Muscle layer of colon (tissue), 2 donors: ENCODE results near the gene NEK3.
"Not testable (repeated sequence)": the region's sequence is repeated elsewhere in the genome, so short reads cannot be mapped to it uniquely, and the experiment has no call there.

Experiments
- H3K27ac ChIP-seq: one replicate; pipeline ENCODE4 v1.7.0; 2013; ENCODE audit warnings: low read depth, mild to moderate bottlenecking, low read length, moderate library complexity
- H3K27me3 ChIP-seq, 2 donors: one replicate each; pipeline ENCODE4 v1.7.0; 2013; ENCODE audit warnings: low read length in 2 of 2, mild to moderate bottlenecking in 2 of 2; ENCODE audit not compliant: insufficient read depth in 2 of 2, control insufficient read depth in 1 of 2
- H3K36me3 ChIP-seq: one replicate; pipeline ENCODE4 v1.7.0; 2013; ENCODE audit warnings: mild to moderate bottlenecking, low read length; ENCODE audit not compliant: insufficient read depth
- H3K4me1 ChIP-seq: one replicate; pipeline ENCODE4 v1.7.0; 2013; ENCODE audit warnings: mild to moderate bottlenecking, low read length; ENCODE audit not compliant: insufficient read depth
- H3K4me3 ChIP-seq, 2 donors: one replicate each; pipeline ENCODE4 v1.7.0; 2013; ENCODE audit warnings: low read length in 2 of 2, low read depth in 1 of 2, mild to moderate bottlenecking in 1 of 2, moderate library complexity in 1 of 2
- H3K9ac ChIP-seq: one replicate; pipeline ENCODE4 v1.7.0; 2013; ENCODE audit warnings: low read length
- H3K9me3 ChIP-seq: one replicate; pipeline ENCODE4 v1.7.0; 2013; ENCODE audit warnings: mild to moderate bottlenecking, low read length
- donor health status: abdominal sarcoma.
- donor health status: Adenocarcinoma of cecum.

NEK3 gene, protein sequence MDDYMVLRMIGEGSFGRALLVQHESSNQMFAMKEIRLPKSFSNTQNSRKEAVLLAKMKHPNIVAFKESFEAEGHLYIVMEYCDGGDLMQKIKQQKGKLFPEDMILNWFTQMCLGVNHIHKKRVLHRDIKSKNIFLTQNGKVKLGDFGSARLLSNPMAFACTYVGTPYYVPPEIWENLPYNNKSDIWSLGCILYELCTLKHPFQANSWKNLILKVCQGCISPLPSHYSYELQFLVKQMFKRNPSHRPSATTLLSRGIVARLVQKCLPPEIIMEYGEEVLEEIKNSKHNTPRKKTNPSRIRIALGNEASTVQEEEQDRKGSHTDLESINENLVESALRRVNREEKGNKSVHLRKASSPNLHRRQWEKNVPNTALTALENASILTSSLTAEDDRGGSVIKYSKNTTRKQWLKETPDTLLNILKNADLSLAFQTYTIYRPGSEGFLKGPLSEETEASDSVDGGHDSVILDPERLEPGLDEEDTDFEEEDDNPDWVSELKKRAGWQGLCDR

GRCh38 chr13:52159159-52159982 is at the start of gene NEK3:
Gene NEK3 (minus strand): TSS chr13:52159597. CDS start chr13:52156191, 3,406 bp downstream.
- H3K27ac ChIP-seq: peak within 1 kb of the TSS; percentile 79
- H3K4me3 ChIP-seq: peak within 1 kb of the TSS; percentile 67 to 80
- H3K9ac ChIP-seq: peak within 1 kb of the TSS; percentile 72
- no peaks in the 10 kb centered on the region for H3K27me3 ChIP-seq
- peaks cover 13% of the 10 kb centered on the region for H3K4me1 ChIP-seq
- H3K9me3 ChIP-seq: no peaks in the 10 kb centered on the region
- no peaks in the 10 kb centered on the region for H3K36me3 ChIP-seq

- not testable (repeated sequence) for H3K9ac ChIP-seq, H3K36me3 ChIP-seq, H3K4me3 ChIP-seq, H3K9me3 ChIP-seq, H3K4me1 ChIP-seq, H3K27ac ChIP-seq, H3K27me3 ChIP-seq
Observed at GRCh38 chr13:52208384-52208783, 49.0 kb upstream of the NEK3 start.

DNA sequence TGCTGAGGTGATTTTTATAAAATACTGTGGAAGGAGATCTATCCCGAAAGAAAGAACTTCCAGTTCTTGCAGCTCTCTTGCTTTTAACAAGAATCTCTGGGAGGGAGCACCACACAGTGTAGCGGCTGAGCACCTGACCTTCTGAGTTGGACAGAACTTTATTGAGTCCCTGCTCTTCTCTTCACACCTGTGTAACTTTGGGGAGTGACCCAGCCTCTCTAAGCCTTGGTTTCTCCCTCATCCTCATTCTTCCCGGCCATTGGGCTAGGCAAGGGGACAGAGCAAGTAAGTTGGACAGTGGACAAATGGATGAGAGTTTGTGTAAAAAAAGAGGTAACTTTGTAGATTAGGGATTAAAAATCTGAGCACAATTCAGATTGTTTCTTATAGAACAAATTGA is 48.5 kb upstream of the NEK3 start:
- H3K4me1 ChIP-seq, H3K27ac ChIP-seq, H3K36me3 ChIP-seq, H3K9ac ChIP-seq, H3K27me3 ChIP-seq, H3K4me3 ChIP-seq, H3K9me3 ChIP-seq: not testable (repeated sequence)

GRCh38 chr13:52207337-52207736 is 47.9 kb upstream of the NEK3 start:
- not testable (repeated sequence) for H3K36me3 ChIP-seq, H3K27ac ChIP-seq, H3K4me3 ChIP-seq, H3K9me3 ChIP-seq, H3K27me3 ChIP-seq, H3K9ac ChIP-seq, H3K4me1 ChIP-seq

DNA sequence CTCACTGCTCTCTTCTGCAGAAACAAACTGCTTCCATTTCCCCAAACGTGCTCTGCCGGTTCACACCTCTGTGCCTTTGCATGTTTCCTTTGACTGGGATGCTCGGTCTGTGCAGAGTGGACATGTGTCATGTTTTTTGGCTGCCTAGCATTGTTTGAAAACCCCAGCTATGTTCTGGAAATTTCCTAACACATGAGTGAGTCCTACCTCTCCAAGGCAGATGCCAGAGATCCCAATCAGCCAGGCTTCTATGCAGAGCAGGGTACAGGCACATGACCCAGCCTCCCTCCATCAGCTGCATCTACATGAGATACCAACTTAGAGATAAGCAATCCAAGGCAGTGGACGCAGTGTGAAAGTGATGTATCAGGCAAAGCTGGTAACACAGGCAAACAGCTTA is 45.1 kb upstream of the NEK3 start:
- not testable (repeated sequence) for H3K4me1 ChIP-seq, H3K4me3 ChIP-seq, H3K36me3 ChIP-seq, H3K27ac ChIP-seq, H3K9ac ChIP-seq, H3K27me3 ChIP-seq, H3K9me3 ChIP-seq

DNA sequence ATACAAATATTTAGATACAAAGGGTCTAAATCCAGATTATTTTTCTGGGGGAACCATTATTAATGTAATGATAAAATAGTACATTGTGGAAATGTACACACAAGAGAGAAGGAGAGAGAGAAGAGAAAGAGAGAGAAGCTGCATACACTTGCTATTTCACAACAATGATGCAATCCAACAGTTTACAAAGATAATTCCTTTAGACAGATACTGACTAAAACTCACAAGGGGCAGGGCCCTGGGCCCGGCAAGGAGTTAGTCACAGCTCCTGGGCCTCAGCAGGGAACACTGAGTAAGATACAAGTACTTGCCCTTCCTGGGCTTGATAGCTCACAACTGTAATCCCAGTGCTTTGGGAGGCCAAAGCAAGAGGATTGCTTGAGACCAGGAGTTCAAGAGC is 44.5 kb upstream of the NEK3 start:
- H3K27me3 ChIP-seq, H3K4me3 ChIP-seq, H3K9ac ChIP-seq, H3K4me1 ChIP-seq, H3K9me3 ChIP-seq, H3K36me3 ChIP-seq, H3K27ac ChIP-seq: not testable (repeated sequence)

GRCh38 chr13:52202506-52202905 is 43.1 kb upstream of the NEK3 start:
- not testable (repeated sequence) for H3K27ac ChIP-seq, H3K27me3 ChIP-seq, H3K4me3 ChIP-seq, H3K9me3 ChIP-seq, H3K36me3 ChIP-seq, H3K9ac ChIP-seq, H3K4me1 ChIP-seq

- H3K27me3 ChIP-seq, H3K4me3 ChIP-seq, H3K36me3 ChIP-seq, H3K9ac ChIP-seq, H3K27ac ChIP-seq, H3K4me1 ChIP-seq, H3K9me3 ChIP-seq: not testable (repeated sequence)
Observed at GRCh38 chr13:52201439-52202193, 42.2 kb upstream of the NEK3 start.

DNA sequence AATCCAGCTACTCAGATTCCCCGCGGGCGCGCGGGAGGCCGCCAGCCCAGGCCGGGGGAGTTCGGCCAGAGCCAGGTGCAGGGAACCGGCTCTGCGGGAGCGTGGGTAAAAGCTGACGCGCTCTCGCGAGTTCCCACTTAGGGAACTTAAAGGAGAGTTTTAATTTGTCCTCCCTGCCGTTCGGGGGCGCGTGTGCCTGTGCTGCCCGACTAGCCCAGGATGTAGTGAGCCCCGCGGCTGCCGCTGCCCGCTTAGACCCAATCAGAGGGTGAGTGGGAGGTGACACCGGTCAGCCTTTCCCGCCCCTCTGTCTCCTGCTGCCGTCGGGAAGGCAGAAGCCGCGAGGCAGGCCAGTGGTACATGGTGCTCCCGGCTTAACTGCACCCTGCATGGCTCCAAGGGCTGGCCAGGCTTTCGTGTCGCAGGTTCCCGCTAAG is 36.0 kb upstream of the NEK3 start:
- H3K27ac ChIP-seq: peak overlapping the region; percentile 27
- H3K4me3 ChIP-seq: peak overlapping the region; percentile 87 to 96
- H3K9me3 ChIP-seq: no peaks in the 10 kb centered on the region
- H3K9ac ChIP-seq: no peak overlapping the region
- peaks cover 5% of the 10 kb centered on the region for H3K4me1 ChIP-seq
- H3K36me3 ChIP-seq: no peaks in the 10 kb centered on the region
- H3K27me3 ChIP-seq: no peaks in the 10 kb centered on the region

GRCh38 chr13:52194184-52194868 is 34.9 kb upstream of the NEK3 start:
- Histone ChIP-seq H3K27ac (peak overlapping the region; percentile 86), H3K9me3 (no peaks in the 10 kb centered on the region), H3K27me3 (no peaks in the 10 kb centered on the region), H3K4me1 (peaks cover 5% of the 10 kb centered on the region), H3K36me3 (no peaks in the 10 kb centered on the region), H3K9ac (peak overlapping the region; percentile 46), H3K4me3 (peak overlapping the region; percentile 87 to 96)
